GM19397 (cell line): ENCODE data around the gene FGF14.

ENCODE experiments used
- ATAC-seq: cut with Tn5 transposase; IDR thresholded peaks from one replicate; pipeline ENCODE4 v1.9.1; 2021; ENCODE audit warnings: mild to moderate bottlenecking, moderate library complexity; ENCODE audit not compliant: unreplicated experiment

The FGF14 gene

GRCh38 chr13:102260256-102260655 lies 141.6 kb downstream of the FGF14 start:
- no peak for ATAC-seq

- ATAC-seq = no peak
Measured at GRCh38 chr13:102255409-102255808, 146.4 kb downstream of the FGF14 start.

GRCh38 chr13:102251817-102252216 lies 150.0 kb downstream of the FGF14 start:
- ATAC-seq = no peak

- ATAC-seq = no peak
Measured at GRCh38 chr13:102250448-102250847, 151.4 kb downstream of the FGF14 start.

DNA sequence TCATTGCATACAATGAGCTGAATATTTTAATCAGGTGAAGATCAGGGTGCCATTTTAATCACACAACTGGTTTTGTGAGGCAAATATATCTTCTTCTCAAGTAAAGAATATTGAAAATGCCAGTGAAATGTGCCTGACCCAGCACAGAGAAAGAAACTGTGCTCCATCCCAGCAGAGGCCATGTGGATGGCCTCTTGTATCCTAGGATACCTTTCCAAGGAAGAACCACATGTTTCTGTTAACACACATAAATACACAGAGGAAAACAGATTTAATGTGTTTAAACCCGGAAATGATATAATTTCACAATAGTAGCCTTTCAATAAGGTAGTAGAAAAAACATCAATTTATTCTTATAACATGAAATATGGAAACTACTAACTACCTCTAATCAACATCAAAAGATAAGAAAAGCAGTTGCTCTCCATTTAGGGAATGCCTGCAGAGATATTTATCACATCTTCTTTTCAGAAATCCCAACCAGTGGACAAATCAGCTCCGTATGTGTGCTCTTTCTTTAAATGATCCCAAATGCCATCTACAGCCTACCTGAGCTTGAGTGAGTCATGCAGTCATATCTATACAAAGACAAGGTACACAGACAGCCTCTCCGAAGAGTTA lies 157.1 kb downstream of the FGF14 start:
- no peak for ATAC-seq

- no peak for ATAC-seq
Measured at GRCh38 chr13:102240110-102240509, 161.7 kb downstream of the FGF14 start.

DNA sequence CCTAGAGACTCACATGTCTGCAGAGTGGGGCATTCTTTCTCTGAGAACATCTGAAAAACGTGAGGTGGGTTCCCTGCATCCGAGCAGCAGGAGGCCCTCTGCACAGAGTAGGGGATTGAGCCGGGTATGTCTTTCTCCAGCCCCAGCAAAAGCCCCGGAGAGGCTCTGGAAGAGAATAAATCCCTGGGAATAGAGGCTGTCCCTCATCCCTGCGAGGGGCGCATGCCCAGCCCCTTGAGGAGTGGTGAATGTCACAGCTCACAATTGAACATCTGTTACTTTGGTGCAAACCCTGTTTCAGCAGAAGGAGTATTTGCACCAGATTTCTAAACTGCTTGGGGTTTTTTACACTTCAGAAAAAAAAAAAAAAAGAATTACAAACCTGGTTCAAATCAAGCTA lies 164.6 kb downstream of the FGF14 start:
- no peak for ATAC-seq

- no peak for ATAC-seq
Measured at GRCh38 chr13:102236830-102237229, 165.0 kb downstream of the FGF14 start.

GRCh38 chr13:102236341-102236740 lies 165.5 kb downstream of the FGF14 start:
- no peak for ATAC-seq

DNA sequence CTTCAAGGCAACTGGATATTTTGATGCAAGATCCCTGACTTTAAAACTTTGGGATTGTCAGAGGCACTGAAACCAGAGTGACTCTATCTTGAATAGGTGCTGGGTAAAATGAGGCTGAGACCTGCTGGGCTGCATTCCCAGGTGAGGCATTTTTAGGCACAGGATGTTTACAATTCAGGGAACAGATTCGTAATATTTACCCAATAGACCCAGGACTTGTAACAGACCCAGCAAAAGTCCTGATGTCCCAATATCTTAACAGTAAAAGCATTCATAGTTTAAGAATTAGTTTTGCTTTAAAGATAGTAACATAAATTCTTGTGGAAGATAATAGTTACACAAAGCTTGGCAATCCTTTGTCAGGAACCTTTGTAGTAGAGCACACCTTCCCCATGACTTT lies 166.2 kb downstream of the FGF14 start:
- no peak for ATAC-seq

DNA sequence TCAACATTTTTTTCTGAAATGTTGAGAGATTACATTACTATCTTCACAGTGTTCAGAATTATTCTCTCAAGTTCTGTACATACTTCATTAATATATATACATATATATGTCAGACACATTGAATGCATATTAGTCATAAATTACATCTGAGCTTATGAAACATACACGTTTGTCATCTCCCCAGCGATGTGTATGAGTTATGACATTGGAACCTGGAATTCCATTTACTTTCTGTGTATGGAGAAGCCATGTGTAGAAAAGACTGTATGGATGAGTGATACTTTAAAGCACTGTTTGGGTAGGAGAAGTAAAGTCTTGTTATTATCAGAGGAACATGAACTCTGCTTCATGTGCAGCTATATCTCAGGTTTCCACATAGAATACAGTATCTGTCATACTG lies 167.2 kb downstream of the FGF14 start:
- ATAC-seq = no peak

GRCh38 chr13:102233566-102234208 lies 168.2 kb downstream of the FGF14 start:
- no peak for ATAC-seq

DNA sequence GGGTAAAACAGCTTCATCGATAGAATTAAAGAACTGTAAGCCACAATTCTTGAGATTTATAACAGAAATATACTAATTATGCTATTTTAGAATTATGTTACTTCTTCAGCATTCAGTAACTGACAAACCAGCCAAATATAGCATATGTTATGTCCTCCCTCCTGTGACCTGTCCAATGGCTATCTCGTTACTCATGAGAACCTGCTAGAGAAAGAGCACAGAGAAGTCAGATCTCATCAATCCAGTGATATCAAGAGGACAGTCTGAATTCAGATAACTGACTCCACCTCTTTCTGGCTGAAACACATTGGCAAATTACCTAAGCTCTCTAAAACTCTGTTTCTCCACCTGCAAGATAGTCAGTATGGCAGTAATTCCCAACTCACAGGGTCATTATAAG lies 170.4 kb downstream of the FGF14 start:
- no peak for ATAC-seq

- no peak for ATAC-seq
Measured at GRCh38 chr13:102227741-102228140, 174.1 kb downstream of the FGF14 start.

DNA sequence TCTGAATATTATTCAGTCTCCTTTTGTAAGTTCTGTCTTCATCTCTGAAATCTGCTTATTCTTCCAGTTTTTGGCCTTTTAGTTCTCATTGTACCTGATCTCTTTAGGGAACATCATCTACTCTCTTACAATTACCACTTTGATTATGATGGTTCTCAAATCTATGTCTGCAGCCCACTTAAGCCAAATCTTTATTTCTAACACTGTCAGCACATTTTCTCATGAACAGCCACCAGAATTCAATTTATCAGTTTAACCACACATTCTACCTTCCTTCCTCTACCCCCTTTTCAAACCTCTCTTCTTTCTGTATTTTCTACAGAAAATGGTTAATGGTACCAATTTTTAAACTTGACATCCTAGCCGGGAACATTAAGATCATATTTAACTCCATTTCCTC lies 175.3 kb downstream of the FGF14 start:
- ATAC-seq = no peak

DNA sequence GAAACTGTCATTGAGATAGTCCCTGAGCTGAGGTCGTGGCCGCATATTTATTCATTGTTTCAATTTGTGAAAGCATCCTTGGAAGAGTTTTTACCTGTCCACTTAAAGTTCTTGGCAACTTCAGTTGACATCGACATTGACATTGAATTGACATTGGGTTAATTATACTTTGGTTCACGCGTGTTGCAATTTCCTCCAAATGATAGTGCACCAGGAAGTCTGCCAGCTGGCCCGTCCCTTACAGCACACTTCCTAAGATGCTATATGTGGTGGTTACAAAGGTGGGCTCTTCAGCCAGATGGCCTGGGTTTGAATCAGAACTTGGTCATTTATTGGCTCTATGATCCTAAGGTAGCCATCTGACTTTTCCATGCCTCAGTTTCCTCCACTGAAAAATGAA lies 176.0 kb downstream of the FGF14 start:
- no peak for ATAC-seq

GRCh38 chr13:102220681-102221228 lies 181.1 kb downstream of the FGF14 start:
- ATAC-seq = no peak

- ATAC-seq = no peak
Measured at GRCh38 chr13:102214956-102215355, 186.9 kb downstream of the FGF14 start.

DNA sequence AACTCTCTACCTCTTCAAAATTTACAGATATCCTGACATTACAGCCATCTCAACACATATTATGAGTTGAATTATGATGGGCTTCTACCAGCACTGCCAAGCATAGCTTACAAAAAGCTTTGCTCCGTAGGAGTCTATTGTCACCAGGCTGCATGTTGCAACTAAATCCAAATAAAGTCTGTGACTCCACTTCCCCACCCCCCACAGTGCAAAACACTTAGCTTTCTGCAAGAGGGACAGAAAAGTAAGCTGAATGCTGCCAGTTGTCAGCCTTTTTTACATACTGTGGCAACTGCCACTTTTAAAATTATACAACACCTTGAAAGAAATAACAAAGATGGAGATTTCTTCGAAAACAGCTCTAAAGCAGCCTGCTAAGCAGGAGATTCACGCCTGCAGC lies 189.1 kb downstream of the FGF14 start:
- ATAC-seq = no peak

DNA sequence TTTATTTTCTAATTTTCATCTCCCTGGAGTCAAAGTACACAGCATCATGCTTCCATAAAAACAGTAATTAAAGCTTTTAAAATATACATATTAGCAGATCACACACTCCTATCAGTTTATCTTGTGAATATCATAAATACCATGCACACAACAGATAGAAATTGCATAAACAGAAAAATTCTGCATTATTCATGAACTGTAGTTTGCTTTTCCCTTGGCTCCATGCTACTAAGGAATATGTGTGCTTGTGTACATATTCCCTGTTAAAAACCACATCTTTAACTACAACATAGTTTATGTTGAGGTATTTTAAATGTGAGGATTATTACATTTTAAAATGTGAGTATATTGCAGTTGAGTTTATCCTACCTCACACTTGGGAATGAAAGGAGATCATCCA lies 193.5 kb downstream of the FGF14 start:
- ATAC-seq = no peak

- no peak for ATAC-seq
Measured at GRCh38 chr13:102207680-102208342, 194.0 kb downstream of the FGF14 start.

- ATAC-seq = no peak
Measured at GRCh38 chr13:102203718-102204117, 198.1 kb downstream of the FGF14 start.
